SH-SY5Y (cell line): ENCODE results near the gene ARFGAP1.

Experiments used
- GATA2 ChIP-seq: IDR thresholded peaks from 2 replicates; pipeline ENCODE4 v1.6.1; 2011; ENCODE audit warnings: mild to moderate bottlenecking, low read depth, low read length
- GATA3 ChIP-seq: IDR thresholded peaks from 2 replicates; pipeline ENCODE4 v1.6.1; 2011; ENCODE audit warnings: low read depth, mild to moderate bottlenecking, low read length, moderate library complexity

DNA sequence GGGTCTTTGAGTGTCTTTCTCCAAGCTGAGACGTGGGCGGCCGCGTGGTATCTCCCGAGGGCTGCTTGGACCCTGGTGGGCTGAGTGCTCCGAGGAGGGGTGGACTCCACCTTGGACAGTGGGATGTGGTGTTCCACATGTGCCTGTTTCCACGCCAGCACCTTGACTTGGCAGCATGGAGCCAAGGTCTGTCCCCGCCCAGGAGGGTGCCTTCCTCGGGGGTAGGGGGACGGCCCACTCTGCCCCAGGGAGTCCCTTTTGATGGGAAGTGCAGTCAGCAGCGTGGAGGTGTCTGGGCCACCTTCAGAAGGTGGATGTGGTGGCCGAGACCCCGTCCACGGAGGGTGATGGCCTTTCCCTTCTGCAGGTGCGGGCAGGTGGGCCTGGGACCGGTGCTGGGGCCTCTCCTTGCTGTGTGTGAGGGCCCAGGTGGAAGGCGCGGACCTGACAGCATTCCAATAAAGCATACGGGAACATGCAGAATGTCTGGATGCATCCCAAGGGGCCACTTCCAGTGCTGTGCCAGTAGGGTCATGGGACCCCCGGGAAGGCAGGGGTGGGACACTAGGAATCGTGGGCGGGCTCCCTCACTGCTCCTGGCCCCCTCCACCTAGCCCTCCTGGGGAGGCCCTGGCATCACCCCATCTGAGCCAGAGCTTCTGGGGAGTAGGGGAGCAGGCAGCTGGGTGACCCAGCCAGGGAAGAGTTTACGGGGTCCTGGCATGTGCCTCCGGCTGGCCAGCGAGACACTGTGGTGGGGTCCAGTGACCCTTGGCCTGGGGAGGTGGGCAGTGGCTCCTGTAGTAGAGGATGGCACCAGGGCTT, 16.9 kb downstream of the ARFGAP1 start:
- TF ChIP-seq GATA3 = no peak
- no peak for TF ChIP-seq GATA2
